ENCODE results near the gene ZNF879. TPM values are rescaled to one million over a fixed set of nuclear protein-coding genes. Genes with fewer than 3 reads are reported as not detected.

ZNF879 gene
- total RNA-seq, 1 experiment from 2014 or later, result not detected

- ChIA-PET RAD21 (ENCODE audit: low non-redundant PET in 1 of 2, low total read pairs in 2 of 2, uncharacterized antibody in 2 of 2, unreplicated experiment in 2 of 2) (no interaction called here), POLR2A (no interaction called here), CTCF (no interaction called here)
- Histone ChIP-seq H4K20me1 (ENCODE audit: insufficient read depth) (no peaks in the 10 kb centered on the region), H3K4me1 (ENCODE audit: control insufficient read depth in 1 of 2, insufficient read depth in 2 of 2, low read length in 2 of 2) (no peaks in the 10 kb centered on the region), H3K9me3 (ENCODE audit: control insufficient read depth in 1 of 2, insufficient read depth in 1 of 2, low read depth in 1 of 2, low read length in 2 of 2) (no peaks in the 10 kb centered on the region; a peak in 2 of 4 replicates), H3K9me2 (ENCODE audit: insufficient read depth) (no peaks in the 10 kb centered on the region), H2AFZ (ENCODE audit: low read depth, low read length, poor library complexity, severe bottlenecking) (no peak overlapping the region), H3K79me2 (ENCODE audit: insufficient read depth, low read length) (no peaks in the 10 kb centered on the region), H3K4me2 (ENCODE audit: low read length) (no peak overlapping the region), H3K27ac (ENCODE audit: low read depth, low read length) (no peak overlapping the region), H3K4me3 (replicated peaks in 1 of 2; ENCODE audit: low read depth in 1 of 2, low read length in 2 of 2) (no peak overlapping the region), H3K9ac (ENCODE audit: low read length) (no peak overlapping the region), H3K36me3 (ENCODE audit: control insufficient read depth in 1 of 2, insufficient read depth in 2 of 2, low read length in 2 of 2) (no peaks in the 10 kb centered on the region), H3K27me3 (ENCODE audit: insufficient read depth, low read length) (no peaks in the 10 kb centered on the region)
- TF ChIP-seq SRF (IDR thresholded peaks at IDR 0.05; ENCODE audit: low read depth) (no peak), EZH2phosphoT487 (IDR thresholded peaks at IDR 0.05; ENCODE audit: borderline replicate concordance) (no peak), CBX3 (IDR thresholded peaks at IDR 0.05; ENCODE audit: low read depth) (no peak), MAX (IDR thresholded peaks at IDR 0.05) (no peak), ZNF274 (IDR thresholded peaks at IDR 0.05; ENCODE audit: low read depth, low read length) (no peak), JUND (IDR thresholded peaks at IDR 0.05) (no peak), EZH2 (IDR thresholded peaks at IDR 0.05) (no peak), EGR1 (IDR thresholded peaks at IDR 0.05; ENCODE audit: low read depth) (no peak), CTCF (IDR thresholded peaks at IDR 0.05 in 2 of 3, conservative IDR thresholded peaks at IDR 0.05 in 1 of 3; ENCODE audit: borderline replicate concordance in 1 of 3, insufficient read depth in 1 of 3, low read depth in 2 of 3, low read length in 2 of 3) (no peak), ELF1 (IDR thresholded peaks at IDR 0.05; ENCODE audit: borderline replicate concordance, low read depth) (no peak), POLR2A (IDR thresholded peaks at IDR 0.05; ENCODE audit: borderline replicate concordance, extremely low read depth, insufficient read depth, insufficient read length) (no peak), SIN3A (IDR thresholded peaks at IDR 0.05; ENCODE audit: low read depth) (no peak), CEBPB (IDR thresholded peaks at IDR 0.05; ENCODE audit: low read depth) (no peak)
- intact Hi-C loops (cut with micrococcal nuclease), result no loop called here
- DNase-seq (ENCODE audit: low read depth, low spot score) (no peak), ATAC-seq (no peak)
- no TSS peak for BruUV-seq (replicated peaks)
Measured at GRCh38 chr5:178995341-178995690, 28.3 kb upstream of the ZNF879 start.
